Inflammatory macrophage treated with lipopolysaccharide for 1 hour (primary cell): ENCODE measurements around the gene DNAJA3.

Source experiments
- DNase-seq, 2 donors: peaks; one replicate each; pipeline ENCODE4 v3.0.0-alpha.2; 2020 to 2022

Gene DNAJA3

GRCh38 chr16:4388271-4389021, 37.2 kb upstream of the DNAJA3 start:
- no peak for DNase-seq

DNA sequence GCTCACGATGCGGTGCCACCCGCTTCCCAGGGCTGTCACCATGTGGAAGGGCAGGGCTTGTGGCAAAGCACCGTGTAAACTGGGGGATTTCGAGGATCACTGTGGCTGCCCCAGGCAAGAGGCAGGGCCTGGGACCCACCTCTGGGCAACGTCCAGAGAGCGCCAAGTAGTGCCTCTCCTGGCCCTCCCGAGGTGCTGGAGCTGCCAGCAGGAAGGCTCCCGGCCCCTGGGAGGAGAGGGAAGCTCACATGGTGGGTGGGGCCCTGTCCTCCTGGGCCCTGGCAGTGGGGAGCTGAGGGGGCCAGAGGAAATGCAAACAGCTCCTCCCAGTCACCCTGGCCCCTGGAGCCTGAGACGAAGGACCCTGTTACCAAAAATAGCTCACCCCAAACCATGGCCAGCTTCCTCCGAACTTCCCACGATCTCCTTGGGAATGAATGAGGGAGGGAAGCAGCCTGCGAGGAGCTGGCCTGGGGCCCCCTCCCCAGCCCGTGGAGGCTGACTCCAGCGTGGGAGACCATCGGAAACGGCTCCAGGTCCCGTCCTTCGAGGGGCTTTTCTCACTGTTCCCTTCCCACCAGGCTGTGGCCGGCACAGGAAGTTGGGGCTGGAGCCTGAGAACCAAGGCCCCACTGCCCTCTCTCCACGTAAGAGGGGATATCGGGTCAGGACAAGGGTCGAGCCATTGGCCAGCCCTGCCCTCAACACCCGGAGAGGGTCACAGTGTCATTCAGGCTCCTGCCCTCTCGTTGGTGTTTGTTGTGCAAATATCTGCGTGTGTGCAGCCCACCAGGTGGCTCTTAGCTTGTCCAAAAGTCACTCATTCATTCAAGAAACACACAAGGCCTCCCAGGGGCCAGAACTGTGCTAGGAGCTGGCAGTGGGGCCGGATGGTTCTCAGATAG, 36.4 kb upstream of the DNAJA3 start:
- DNase-seq: no peak

GRCh38 chr16:4390266-4391260, 35.1 kb upstream of the DNAJA3 start:
- DNase-seq: no peak

GRCh38 chr16:4391631-4392381, 33.9 kb upstream of the DNAJA3 start:
- no peak for DNase-seq

DNA sequence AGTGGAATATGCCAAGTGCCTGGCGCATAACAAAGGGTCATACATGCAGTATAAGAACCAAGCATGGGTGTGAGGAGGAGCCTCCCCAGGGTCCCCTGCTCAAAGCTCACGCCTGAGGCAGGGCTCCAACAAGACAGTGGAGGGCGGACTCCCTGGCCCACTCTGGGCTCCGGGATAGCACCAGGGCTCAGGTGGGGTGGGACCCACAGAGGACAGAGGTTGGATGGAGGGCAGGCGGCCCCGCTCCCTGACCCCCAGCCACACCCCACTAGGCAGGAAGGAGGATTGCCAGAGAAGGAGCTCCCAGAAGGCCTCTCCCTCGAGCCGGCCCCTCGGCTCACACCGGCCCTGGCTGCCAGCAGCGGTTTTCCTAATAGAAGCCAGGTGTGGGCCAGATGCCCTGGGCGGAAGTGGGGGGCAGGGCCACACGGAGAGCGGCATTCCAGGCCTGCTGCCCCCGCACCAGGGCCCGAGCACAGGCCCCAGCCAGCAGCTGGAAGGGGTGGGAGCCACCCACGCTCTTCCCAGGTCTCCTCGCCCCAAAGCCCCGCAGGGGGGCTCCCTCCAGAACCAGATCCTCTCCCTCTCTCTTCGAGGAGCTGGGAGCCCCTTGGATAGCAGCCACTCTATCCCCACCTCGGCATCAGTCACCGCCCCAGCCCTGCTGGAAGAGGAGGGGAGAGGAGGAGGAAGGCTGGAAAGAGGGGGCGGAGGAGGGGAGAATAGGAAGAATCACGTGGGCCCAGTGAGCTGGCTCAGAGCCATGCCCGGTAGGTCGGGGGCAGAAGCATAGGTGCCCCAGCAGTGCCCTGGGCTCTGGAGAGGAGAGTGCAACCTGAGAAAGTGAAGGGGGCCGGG, 33.1 kb upstream of the DNAJA3 start:
- no peak for DNase-seq

DNA sequence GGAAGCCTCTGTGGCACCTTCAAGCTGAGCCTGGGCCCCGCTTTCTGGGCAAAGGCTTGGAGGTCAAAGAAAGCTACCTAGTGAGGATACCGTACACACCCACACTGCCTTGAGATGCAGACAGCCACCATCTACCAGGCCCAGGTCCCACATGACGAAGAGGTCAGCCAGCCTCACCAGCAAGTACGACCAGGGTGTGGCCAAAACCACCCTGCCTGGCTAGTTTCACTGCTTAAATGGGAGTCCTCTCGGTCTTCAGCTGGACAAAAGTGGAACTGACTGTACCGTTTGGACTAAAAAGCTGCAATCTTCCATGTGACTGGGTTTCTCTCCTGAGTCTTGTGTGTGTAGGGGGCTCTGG, 32.4 kb upstream of the DNAJA3 start:
- DNase-seq: peak in 1 of 2 donors; percentile 12

DNA sequence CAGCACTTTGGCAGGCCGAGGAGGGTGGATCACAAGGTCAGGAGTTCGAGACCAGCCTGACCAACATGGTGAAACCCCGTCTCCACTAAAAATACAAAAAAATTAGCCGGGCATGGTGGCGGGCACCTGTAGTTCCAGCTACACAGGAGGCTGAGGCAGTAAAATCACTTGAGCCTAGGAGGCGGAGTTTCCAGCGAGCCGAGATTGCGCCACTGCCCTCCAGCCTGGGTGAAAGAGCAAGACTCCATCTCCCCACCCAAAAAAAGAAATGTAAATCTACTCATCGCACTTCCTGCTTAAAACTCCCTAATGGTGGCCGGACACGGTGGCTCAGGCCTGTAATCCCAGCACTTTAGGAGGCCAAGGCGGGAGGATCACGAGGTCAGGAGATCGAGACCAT, 31.8 kb upstream of the DNAJA3 start:
- DNase-seq: peak in 1 of 2 donors; percentile 26

DNA sequence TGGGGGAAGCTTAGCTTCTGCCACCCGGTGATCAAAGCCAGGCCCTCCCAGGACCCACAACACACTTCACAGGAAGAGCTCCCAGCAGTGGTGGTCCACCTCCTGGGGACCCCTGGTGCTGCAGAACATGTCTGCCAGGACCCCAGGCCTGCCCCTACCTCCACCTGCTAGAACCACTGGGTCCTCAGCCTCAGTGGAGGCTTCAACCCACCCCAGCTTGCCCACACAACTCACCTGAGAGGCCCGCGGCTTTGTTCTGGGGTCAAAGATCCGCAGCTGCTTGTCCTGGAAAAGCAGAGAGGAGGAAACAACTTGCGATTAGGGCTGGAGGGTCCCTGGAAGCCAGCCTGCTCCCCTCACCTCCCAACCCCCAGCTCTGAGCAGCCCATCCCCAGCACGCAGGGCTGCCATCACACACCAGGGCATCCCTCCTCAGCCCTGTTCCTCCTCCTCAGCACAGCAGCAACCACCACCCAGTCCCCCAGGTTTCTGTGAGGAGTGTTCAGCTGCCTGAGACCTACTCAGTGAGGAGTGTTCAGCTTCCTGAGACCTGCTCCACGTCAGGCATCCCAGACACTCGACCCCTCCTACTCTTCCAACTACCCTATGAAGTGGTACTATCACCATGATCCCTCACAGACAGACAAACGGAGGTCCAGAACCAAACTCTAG, 30.5 kb upstream of the DNAJA3 start:
- no peak for DNase-seq

DNA sequence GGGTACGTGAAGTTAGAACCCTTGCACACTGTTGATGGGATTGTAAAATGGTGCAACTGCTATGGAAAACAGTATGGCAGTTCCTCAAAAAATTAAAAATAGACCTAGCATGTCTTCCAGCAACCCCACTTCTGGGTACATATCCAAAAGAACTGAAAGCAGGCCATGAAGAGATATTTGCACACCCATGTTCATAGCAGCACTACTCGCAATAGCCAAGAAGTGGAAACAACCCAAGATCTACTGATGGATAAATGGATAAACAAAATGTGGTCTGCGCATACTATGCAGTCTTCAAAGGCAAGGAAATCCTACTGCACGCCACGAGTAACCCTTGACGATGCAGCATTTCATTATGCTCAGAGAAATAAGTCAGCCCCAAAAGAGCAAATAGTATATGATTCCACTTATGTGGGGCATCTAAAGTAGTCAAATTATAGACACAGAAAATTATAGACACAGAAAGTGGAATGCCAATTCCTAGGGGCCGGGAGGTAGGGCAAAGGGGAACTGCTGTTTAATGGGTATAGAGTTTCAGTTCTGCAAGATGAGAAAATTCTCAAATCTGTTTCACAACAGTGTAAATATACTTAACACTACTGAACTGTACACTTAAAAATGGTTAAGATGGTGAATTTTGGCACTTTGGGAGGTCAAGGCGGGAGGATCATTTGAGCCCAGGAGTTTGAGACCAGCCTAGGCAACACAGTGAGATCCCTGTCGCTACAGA, 26.5 kb upstream of the DNAJA3 start:
- peak; percentile 20 to 51 for DNase-seq

DNA sequence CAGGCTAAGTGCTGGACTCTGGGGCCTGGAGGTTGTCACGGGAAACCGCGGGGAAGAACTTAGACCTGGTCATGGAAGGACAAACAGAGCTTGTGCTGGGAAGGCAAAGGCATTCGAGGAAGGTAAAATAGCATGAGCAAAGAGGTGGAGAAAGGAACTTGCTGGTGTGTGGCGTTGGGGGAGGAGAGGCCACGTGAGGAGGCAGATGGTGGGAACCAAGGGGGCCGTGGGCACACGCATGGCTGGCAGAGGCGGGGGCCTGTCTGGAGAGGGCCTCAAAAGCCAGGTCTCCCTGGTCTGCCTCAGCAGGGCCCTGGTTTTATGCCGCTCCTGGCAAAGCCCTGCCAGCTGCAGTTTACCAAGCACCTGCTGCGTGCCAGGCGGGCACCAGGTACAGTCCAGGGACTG, 24.6 kb upstream of the DNAJA3 start:
- no peak for DNase-seq

GRCh38 chr16:4401510-4401909, 24.2 kb upstream of the DNAJA3 start:
- DNase-seq: no peak

GRCh38 chr16:4402439-4403132, 23.1 kb upstream of the DNAJA3 start:
- DNase-seq: peak; percentile 44 to 80

DNA sequence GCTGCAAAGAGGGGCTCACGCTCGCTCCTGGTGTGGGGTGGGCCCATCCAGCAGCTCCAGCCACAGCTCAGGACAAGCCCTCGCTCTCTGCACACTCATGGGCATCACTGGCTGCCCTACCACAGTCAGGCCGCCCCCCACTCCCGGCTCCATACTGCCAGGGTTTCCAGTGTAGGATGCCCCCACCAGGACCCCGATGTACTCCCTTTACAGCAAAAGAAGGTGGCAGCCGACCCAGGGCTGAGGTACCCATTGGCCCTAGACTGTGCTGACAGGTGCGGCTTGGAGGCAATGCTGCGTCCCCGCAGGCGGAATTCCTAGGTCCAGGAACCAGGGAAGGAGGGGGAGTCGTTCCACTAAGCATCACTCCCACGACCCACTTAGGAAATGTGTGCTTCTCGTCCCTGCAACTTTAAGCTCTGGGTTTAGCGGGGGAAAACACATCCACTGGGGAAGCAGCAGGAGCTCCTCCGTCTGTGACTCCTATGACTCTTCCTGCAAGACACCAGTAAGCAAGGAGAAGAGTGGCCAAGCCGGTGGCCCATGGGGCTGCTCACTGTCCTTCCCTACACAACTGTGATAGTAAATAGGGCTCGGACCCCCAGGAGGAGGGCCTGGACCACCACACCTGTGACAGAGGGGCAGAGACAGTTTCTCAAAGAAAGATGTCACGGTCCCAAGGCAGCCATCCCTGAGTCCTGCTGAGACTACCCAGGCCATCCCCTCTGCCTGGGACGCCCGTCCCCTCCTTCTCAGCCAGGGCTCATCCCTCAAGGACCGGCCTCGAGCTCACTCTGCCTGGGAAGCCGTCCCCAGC, 22.3 kb upstream of the DNAJA3 start:
- no peak for DNase-seq

- peak in 1 of 2 donors; percentile 27 for DNase-seq
Observed at GRCh38 chr16:4404247-4404966, 21.3 kb upstream of the DNAJA3 start.

- DNase-seq: no peak
Observed at GRCh38 chr16:4404967-4405696, 20.5 kb upstream of the DNAJA3 start.

DNA sequence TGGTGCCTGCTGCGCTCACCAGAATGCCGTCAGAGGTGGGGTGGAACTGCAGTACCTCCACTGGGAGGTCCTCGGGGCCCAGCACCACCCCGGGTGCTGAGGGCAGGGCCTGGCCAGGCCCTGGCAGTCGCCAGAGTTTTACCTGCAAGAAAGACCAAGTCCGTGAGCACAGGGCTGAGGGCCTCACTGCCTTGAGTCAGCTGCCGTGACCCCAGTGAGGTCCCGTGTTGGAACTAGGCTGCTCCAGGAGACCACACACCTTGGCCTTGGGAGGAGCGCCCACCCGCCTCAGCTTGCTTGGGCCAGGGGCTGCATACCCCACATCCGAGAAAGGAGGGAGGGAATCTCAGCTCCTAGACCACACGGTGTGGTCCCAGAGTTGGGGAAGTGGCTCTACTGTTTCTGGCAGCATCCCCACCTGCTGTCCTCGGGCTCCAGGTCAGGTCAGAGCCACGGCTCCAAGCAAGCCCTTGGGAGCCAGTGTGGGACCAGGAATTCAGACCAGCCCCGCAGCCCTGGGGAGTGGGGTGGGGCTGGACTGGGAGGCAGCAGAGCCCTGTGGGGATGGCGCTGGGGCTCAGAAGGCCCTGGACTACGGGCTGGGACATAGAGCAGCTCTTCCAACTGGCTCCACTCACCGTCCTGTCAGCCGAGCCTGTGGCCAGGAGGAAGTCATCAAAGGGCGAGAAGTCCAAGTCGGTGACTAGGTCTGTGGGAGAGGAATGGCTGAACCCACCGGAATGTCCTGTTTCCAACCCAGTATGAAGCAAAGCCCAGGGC, 17.9 kb upstream of the DNAJA3 start:
- no peak for DNase-seq
